HepG2 (cell line): Measurements from ENCODE around the gene SP5. TPM values are rescaled to one million over a fixed set of nuclear protein-coding genes. Genes with fewer than 3 reads are reported as not detected.
A peak's percentile ranks its signal among the peaks of the same experiment; 100 is the strongest.

Source experiments
- AFF4 ChIP-seq: sonication (generic); formaldehyde crosslinking; IDR thresholded peaks from 2 replicates; pipeline ENCODE4 v1.4.0; 2020; ENCODE audit warnings: missing genetic modification reagents
- ARID2 ChIP-seq: sonication (generic); formaldehyde crosslinking; IDR thresholded peaks from 2 replicates; pipeline ENCODE4 v1.8.1; 2022; ENCODE audit warnings: mild to moderate bottlenecking, missing genetic modification reagents, borderline replicate concordance
- ATM ChIP-seq: fragments of 450-650 bp; IDR thresholded peaks from 2 replicates; pipeline ENCODE4 v1.7.1; 2017; ENCODE audit warnings: mild to moderate bottlenecking, borderline replicate concordance
- HHEX ChIP-seq: IDR thresholded peaks from 2 replicates; pipeline ENCODE4 v1.6.1; 2016; ENCODE audit warnings: control low read depth
- HNF4G ChIP-seq, 2 experiments: sonication (generic) in 1 of 2; formaldehyde crosslinking in 1 of 2; IDR thresholded peaks; 2 replicates each; pipeline versions ENCODE4 v1.4.0 to v1.6.1; 2011 to 2020; ENCODE audit warnings: borderline replicate concordance in 2 of 2, low read depth in 2 of 2, mild to moderate bottlenecking in 2 of 2, low read length in 1 of 2, missing genetic modification reagents in 1 of 2, moderate library complexity in 1 of 2
- HOXA7 ChIP-seq: sonication (generic); formaldehyde crosslinking; IDR thresholded peaks from 2 replicates; pipeline ENCODE4 v1.8.1; 2022; ENCODE audit warnings: mild to moderate bottlenecking, missing genetic modification reagents, moderate library complexity
- KLF13 ChIP-seq: sonication (generic); formaldehyde crosslinking; IDR thresholded peaks from 2 replicates; pipeline ENCODE4 v1.4.0; 2020; ENCODE audit warnings: mild to moderate bottlenecking, missing genetic modification reagents
- MTA1 ChIP-seq: sonication (generic); formaldehyde crosslinking; IDR thresholded peaks from 2 replicates; pipeline ENCODE4 v1.4.0; 2020; ENCODE audit warnings: missing genetic modification reagents, mild to moderate bottlenecking, borderline replicate concordance
- NCOA5 ChIP-seq: sonication (generic); formaldehyde crosslinking; IDR thresholded peaks from 2 replicates; pipeline ENCODE4 v1.4.0; 2020; ENCODE audit warnings: missing genetic modification reagents
- NFAT5 ChIP-seq: sonication (generic); formaldehyde crosslinking; IDR thresholded peaks from 2 replicates; pipeline ENCODE4 v1.4.0; 2020; ENCODE audit warnings: missing genetic modification reagents
- POLR2G ChIP-seq: fragments of 200-400 bp; formaldehyde crosslinking; IDR thresholded peaks from 2 replicates; pipeline ENCODE4 v1.6.1; 2018; ENCODE audit warnings: mild to moderate bottlenecking, low read depth, low read length, moderate library complexity
- SMAD3 ChIP-seq: sonication (generic); formaldehyde crosslinking; IDR thresholded peaks from 2 replicates; pipeline ENCODE4 v1.4.0; 2020; ENCODE audit warnings: missing genetic modification reagents
- ZBTB1 ChIP-seq: sonication (generic); formaldehyde crosslinking; IDR thresholded peaks from 2 replicates; pipeline ENCODE4 v1.4.0; 2020; ENCODE audit warnings: missing genetic modification reagents, borderline replicate concordance
- ZBTB7B ChIP-seq: sonication (generic); formaldehyde crosslinking; IDR thresholded peaks from 2 replicates; pipeline ENCODE4 v1.4.0; 2020; ENCODE audit warnings: missing genetic modification reagents
- ZFYVE20 ChIP-seq: sonication (generic); formaldehyde crosslinking; IDR thresholded peaks from 2 replicates; pipeline ENCODE4 v1.8.0; 2023; ENCODE audit warnings: low read depth, mild to moderate bottlenecking, moderate library complexity, missing genetic modification reagents, borderline replicate concordance
- ZNF276 ChIP-seq: sonication (generic); formaldehyde crosslinking; IDR thresholded peaks from 2 replicates; pipeline ENCODE4 v1.4.0; 2020; ENCODE audit warnings: mild to moderate bottlenecking, low read depth, missing genetic modification reagents
- ZNF414 ChIP-seq: sonication (generic); formaldehyde crosslinking; IDR thresholded peaks from 2 replicates; pipeline ENCODE4 v1.5.0; 2020; ENCODE audit warnings: missing genetic modification reagents
- ZNF562 ChIP-seq: sonication (generic); formaldehyde crosslinking; IDR thresholded peaks from 2 replicates; pipeline ENCODE4 v1.8.0; 2022; ENCODE audit warnings: missing genetic modification reagents, borderline replicate concordance
- polyA plus RNA-seq, 8 experiments: library from polyadenylated mRNA; depleted of rRNA in 3 of 8; stranded (reverse) in 7 of 8; unstranded in 1 of 8; fragments of >200 nt; fragmentation: Illumina TruSeq in 4 of 8; extraction: Trizol in 4 of 8; gene quantifications; 2 replicates each; pipeline versions ENCODE4 v1.2.1 to v1.2.3, GENCODE V29; 2011 to 2016; ENCODE audit warnings: low read depth in 4 of 8, missing spikeins in 1 of 8, mixed read lengths in 1 of 8; ENCODE audit not compliant: insufficient read depth in 1 of 8
- total RNA-seq, 5 experiments: library from RNA; depleted of rRNA; stranded (reverse); fragments of >200 nt; fragmentation: Illumina TruSeq; extraction: Trizol; gene quantifications; 2 replicates each; pipeline ENCODE4 v1.2.3, GENCODE V29; 2016; ENCODE audit warnings: low read depth in 1 of 5

SP5 gene
- total and polyA plus RNA-seq, 2 of the 13 experiments (the other 11 are each of a cell fraction or from before 2014, with no cell fraction given): 50.8 to 119 TPM

GRCh38 chr2:170717991-170718589, 3.0 kb downstream of the SP5 start (continued):
- TF ChIP-seq NFAT5 (CRISPR knock-in tag) (no peak), ZBTB1 (CRISPR knock-in tag) (no peak), AFF4 (CRISPR knock-in tag) (peak; percentile 98), ZNF562 (CRISPR knock-in tag) (no peak), MTA1 (CRISPR knock-in tag) (no peak), HHEX (CRISPR knock-in tag) (no peak), SMAD3 (CRISPR knock-in tag) (no peak), ZNF276 (CRISPR knock-in tag) (no peak), HOXA7 (CRISPR knock-in tag) (no peak), ZNF414 (CRISPR knock-in tag) (no peak), ZBTB7B (no peak), ATM (no peak), POLR2G (peak; percentile 73), HNF4G (IDR thresholded peaks at IDR 0.05; ENCODE audit: borderline replicate concordance, low read depth, low read length) (no peak), HNF4G (CRISPR knock-in tag; IDR thresholded peaks at IDR 0.05; ENCODE audit: borderline replicate concordance, low read depth) (no peak), KLF13 (CRISPR knock-in tag) (no peak), ZFYVE20 (no peak), NCOA5 (CRISPR knock-in tag) (no peak), ARID2 (CRISPR knock-in tag) (no peak)
